ENCODE results near the gene UGT1A8. TPM values are rescaled to one million over a fixed set of nuclear protein-coding genes. Genes with fewer than 3 reads are reported as not detected.
"Not testable (repeated sequence)": the region's sequence is repeated elsewhere in the genome, so short reads cannot be mapped to it uniquely, and the experiment has no call there.

UGT1A8 gene
- total RNA-seq, 1 donor from 2014 or later, result not detected

DNA sequence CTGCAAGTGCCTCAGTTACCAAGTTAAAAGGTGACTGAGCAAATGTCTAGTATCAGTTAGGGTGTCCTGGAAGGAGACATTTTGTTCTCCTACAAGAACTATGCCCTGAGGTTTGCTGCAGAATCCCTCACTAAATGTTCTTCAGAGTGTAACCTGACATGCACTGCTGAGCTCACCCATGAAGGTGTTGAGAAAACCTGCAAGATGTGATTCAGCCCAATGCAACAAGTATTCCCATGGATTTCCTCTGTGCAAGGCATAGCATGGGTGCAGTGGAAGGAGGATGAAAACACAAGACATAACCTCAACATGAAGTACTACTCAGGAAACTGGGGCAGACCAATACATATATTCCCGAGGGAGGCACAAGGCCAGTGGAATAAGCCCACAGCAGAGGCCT lies 15.4 kb upstream of the UGT1A8 start:
- no peak for DNase-seq
- H3K36me3 ChIP-seq, result no peaks in the 10 kb centered on the region
- H3K9me3 ChIP-seq (replicated peaks), result no peaks in the 10 kb centered on the region
- intact Hi-C loops (cut with micrococcal nuclease), result no loop called here
- no peaks in the 10 kb centered on the region for H3K4me1 ChIP-seq
- TF ChIP-seq, protein P1, sequence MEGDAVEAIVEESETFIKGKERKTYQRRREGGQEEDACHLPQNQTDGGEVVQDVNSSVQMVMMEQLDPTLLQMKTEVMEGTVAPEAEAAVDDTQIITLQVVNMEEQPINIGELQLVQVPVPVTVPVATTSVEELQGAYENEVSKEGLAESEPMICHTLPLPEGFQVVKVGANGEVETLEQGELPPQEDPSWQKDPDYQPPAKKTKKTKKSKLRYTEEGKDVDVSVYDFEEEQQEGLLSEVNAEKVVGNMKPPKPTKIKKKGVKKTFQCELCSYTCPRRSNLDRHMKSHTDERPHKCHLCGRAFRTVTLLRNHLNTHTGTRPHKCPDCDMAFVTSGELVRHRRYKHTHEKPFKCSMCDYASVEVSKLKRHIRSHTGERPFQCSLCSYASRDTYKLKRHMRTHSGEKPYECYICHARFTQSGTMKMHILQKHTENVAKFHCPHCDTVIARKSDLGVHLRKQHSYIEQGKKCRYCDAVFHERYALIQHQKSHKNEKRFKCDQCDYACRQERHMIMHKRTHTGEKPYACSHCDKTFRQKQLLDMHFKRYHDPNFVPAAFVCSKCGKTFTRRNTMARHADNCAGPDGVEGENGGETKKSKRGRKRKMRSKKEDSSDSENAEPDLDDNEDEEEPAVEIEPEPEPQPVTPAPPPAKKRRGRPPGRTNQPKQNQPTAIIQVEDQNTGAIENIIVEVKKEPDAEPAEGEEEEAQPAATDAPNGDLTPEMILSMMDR (IDR thresholded peaks at IDR 0.05; ENCODE audit: borderline replicate concordance), result no peak
- H3K27ac ChIP-seq (replicated peaks), result no peak overlapping the region
- no peak overlapping the region for H3K4me3 ChIP-seq
- H3K27me3 ChIP-seq (ENCODE audit: low read depth), result peaks cover 49% of the 10 kb centered on the region

DNA sequence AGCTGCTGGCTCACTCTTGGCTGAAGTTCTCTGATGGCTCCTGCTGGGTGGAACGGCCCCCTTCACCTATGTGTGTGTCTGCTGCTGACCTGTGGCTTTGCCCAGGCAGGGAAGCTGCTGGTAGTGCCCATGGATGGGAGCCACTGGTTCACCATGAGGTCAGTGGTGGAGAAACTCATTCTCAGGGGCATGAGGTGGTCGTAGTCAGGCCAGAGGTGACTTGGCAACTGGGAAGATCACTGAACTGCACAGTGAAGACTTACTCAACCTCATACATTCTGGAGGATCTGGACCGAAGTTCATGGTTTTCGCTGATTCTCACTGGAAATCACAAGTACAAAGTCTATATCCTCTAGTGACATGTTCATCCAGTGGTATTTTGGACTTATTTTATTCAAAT lies 13.9 kb upstream of the UGT1A8 start:
- no peak overlapping the region for H3K4me3 ChIP-seq
- no peaks in the 10 kb centered on the region for H3K4me1 ChIP-seq
- no peak for DNase-seq
- TF ChIP-seq, protein P1 (IDR thresholded peaks at IDR 0.05; ENCODE audit: borderline replicate concordance), result no peak
- no peaks in the 10 kb centered on the region for H3K36me3 ChIP-seq
- peaks cover 49% of the 10 kb centered on the region for H3K27me3 ChIP-seq (ENCODE audit: low read depth)
- no peaks in the 10 kb centered on the region for H3K9me3 ChIP-seq (replicated peaks)
- intact Hi-C loops (cut with micrococcal nuclease), result no loop called here
- H3K27ac ChIP-seq (replicated peaks), result no peak overlapping the region

DNA sequence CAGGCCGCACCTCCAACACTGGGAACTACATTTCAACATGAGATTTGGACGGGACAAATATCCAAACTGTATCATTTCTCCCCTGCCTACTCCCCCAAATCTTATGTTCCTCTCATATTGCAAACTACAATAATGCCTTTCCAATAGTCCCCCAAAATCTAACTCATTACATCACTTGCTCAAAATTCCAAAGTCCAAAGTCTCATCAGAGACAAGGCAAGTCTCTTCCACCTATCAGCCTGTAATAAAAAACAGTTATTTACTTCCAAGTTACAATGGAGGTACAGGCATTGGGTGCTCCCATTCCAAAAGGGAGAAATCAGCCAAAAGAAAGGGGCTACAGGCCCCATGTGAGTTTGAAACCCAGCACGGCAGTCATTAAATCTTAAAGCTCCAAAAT lies 12.6 kb upstream of the UGT1A8 start:
- no peaks in the 10 kb centered on the region for H3K9me3 ChIP-seq (replicated peaks)
- TF ChIP-seq, protein P1 (IDR thresholded peaks at IDR 0.05; ENCODE audit: borderline replicate concordance), result no peak
- H3K27me3 ChIP-seq (ENCODE audit: low read depth), result peaks cover 43% of the 10 kb centered on the region
- H3K4me3 ChIP-seq, result no peak overlapping the region
- H3K4me1 ChIP-seq, result no peaks in the 10 kb centered on the region
- H3K27ac ChIP-seq (replicated peaks), result no peak overlapping the region
- intact Hi-C loops (cut with micrococcal nuclease), result no loop called here
- no peak for DNase-seq
- H3K36me3 ChIP-seq, result no peaks in the 10 kb centered on the region

DNA sequence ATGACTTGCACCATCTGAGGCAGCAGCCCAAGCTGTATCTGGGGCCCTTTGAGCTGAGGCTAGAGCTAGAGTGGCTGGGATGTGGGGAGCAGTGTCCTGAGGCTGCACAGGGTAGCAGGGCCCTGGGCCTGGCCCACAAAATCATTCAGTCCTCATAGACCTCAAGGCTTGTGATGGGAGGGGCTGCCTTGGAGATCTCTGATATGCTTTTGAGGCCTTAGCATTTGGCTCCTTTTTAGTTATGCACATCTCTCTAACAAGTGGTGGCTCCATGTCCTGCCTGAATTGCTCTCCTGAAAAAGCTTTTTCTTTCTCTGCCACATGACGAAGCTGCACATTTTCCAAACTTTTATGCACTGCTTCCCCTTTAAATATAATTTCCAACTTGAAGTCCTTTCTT lies 11.8 kb upstream of the UGT1A8 start:
- Histone ChIP-seq H3K9me3 (replicated peaks) (peaks cover 7% of the 10 kb centered on the region), H3K4me3 (no peak overlapping the region), H3K4me1 (no peaks in the 10 kb centered on the region), H3K36me3 (no peaks in the 10 kb centered on the region), H3K27ac (replicated peaks) (no peak overlapping the region), H3K27me3 (ENCODE audit: low read depth) (peaks cover 35% of the 10 kb centered on the region)
- TF ChIP-seq, protein P1 (IDR thresholded peaks at IDR 0.05; ENCODE audit: borderline replicate concordance), result no peak
- DNase-seq, result no peak
- intact Hi-C loops (cut with micrococcal nuclease), result no loop called here

DNA sequence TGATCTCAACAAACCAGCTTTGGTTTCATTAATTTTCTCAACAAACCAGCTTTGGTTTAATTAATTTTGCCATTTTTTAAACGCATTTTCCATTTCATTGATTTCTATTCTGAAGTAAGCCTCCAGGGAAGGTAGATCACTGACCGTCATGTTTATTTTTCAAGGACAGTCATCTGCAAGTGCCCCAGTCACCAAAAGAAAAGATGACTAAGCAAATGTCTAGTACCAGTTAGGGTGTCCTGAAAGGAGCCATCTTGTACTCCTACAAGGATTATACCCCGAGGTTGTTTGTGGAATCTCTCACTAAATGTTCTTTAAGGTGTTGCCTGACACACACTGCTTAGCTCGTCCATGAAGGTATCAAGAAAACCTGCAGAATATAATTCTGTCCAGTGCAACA lies 6.1 kb upstream of the UGT1A8 start:
- Histone ChIP-seq H3K36me3 (no peaks in the 10 kb centered on the region), H3K4me1 (no peaks in the 10 kb centered on the region), H3K27ac (replicated peaks) (no peak overlapping the region), H3K4me3 (no peak overlapping the region), H3K27me3 (ENCODE audit: low read depth) (peaks cover 6% of the 10 kb centered on the region), H3K9me3 (replicated peaks) (peaks cover 48% of the 10 kb centered on the region)
- TF ChIP-seq, protein P1 (IDR thresholded peaks at IDR 0.05; ENCODE audit: borderline replicate concordance), result no peak
- intact Hi-C loops (cut with micrococcal nuclease), result no loop called here
- DNase-seq, result no peak

DNA sequence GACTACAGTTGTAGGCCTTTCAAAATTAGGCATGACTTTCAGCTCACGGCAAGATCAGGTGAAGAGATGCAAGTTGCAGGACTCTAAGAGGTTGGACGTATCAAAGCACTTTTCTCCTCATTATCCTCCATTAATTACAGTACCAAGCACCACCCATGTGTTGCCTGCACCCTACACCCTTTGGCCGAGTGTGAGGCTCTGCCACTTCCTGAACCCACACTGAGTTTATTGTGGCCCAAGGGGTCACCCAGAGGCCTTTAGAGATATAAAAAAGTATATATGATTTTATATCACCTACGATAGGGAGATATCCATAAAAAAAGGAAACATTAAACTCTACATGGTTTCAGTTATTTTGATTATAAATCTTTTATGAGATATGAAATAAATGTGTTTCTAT lies 2.8 kb downstream of the UGT1A8 start:
- Histone ChIP-seq H3K4me1 (no peaks in the 10 kb centered on the region), H3K36me3 (no peaks in the 10 kb centered on the region), H3K9me3 (replicated peaks) (peaks cover 13% of the 10 kb centered on the region), H3K4me3 (no peak overlapping the region), H3K27me3 (ENCODE audit: low read depth) (peaks cover 16% of the 10 kb centered on the region), H3K27ac (replicated peaks) (no peak overlapping the region)
- TF ChIP-seq, protein P1 (IDR thresholded peaks at IDR 0.05; ENCODE audit: borderline replicate concordance), result no peak
- intact Hi-C loops (cut with micrococcal nuclease), result no loop called here
- DNase-seq, result no peak

DNA sequence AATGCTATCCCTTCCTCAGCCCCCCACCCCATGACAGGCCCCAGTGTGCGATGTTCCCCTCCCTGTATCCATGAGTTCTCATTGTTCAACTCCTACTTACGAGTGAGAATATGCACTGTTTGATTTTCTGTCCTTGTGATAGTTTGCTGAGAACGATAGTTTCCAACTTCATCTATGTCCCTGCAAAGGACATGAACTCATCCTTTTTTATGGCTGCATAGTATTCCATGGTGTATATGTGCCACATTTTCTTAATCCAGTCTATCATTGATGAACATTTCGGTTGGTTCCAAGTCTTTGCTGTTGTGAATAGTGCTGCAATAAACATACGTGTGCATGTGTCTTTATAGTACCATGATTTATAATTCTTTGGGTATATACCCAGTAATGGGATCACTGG lies 4.4 kb downstream of the UGT1A8 start:
- DNase-seq; H3K9me3 ChIP-seq (replicated peaks); H3K4me3 ChIP-seq; H3K27ac ChIP-seq (replicated peaks); intact Hi-C loops (cut with micrococcal nuclease); H3K4me1 ChIP-seq; H3K27me3 ChIP-seq (ENCODE audit: low read depth); H3K36me3 ChIP-seq: not testable (repeated sequence)
